Thymus (tissue), 11 donors: ENCODE data around the gene MTNR1B. TPM values are rescaled to one million over a fixed set of nuclear protein-coding genes. Genes with fewer than 3 reads are reported as not detected.

ENCODE experiments used
- DNase-seq, 9 donors: peaks; one replicate each; pipeline ENCODE4 v3.0.0-alpha.2; 2013; ENCODE audit warnings: low spot score in 9 of 9, low read depth in 6 of 9, missing footprints in 1 of 9
- H3K27ac ChIP-seq, 2 donors: one replicate each; pipeline ENCODE4 v1.5.1; 2013; ENCODE audit warnings: control low read depth in 1 of 2, low read depth in 1 of 2, low read length in 1 of 2, mild to moderate bottlenecking in 1 of 2, moderate library complexity in 1 of 2
- H3K27me3 ChIP-seq, 2 donors: one replicate each; pipeline ENCODE4 v1.5.1; 2013; ENCODE audit warnings: low read length in 1 of 2; ENCODE audit not compliant: control insufficient read depth in 2 of 2, insufficient read depth in 1 of 2
- H3K36me3 ChIP-seq, 2 donors: one replicate each; pipeline ENCODE4 v1.5.1; 2013; ENCODE audit warnings: low read length in 1 of 2, mild to moderate bottlenecking in 1 of 2, moderate library complexity in 1 of 2; ENCODE audit not compliant: control insufficient read depth in 2 of 2, insufficient read depth in 2 of 2
- H3K4me1 ChIP-seq, 2 donors: one replicate each; pipeline ENCODE4 v1.5.1; 2013; ENCODE audit warnings: low read length in 2 of 2; ENCODE audit not compliant: control insufficient read depth in 2 of 2, insufficient read depth in 2 of 2
- H3K4me3 ChIP-seq, 2 donors: one replicate each; pipeline ENCODE4 v1.5.1; 2013; ENCODE audit warnings: low read length in 2 of 2, control low read depth in 1 of 2, mild to moderate bottlenecking in 1 of 2
- H3K9me3 ChIP-seq, 2 donors: one replicate each; pipeline ENCODE4 v1.5.1; 2013; ENCODE audit warnings: low read length in 1 of 2, mild to moderate bottlenecking in 1 of 2; ENCODE audit not compliant: control insufficient read depth in 2 of 2, insufficient read depth in 1 of 2
- WGBS: extraction: QIAGEN DNeasy Blood & Tissue Kit; methylation state at CpG from one replicate; pipeline ENCODE4 v1.1.7; 2013; 5-methylcytosine and 5-hydroxymethylcytosine counted together
- polyA plus RNA-seq: library from polyadenylated mRNA; stranded (reverse); fragments of 200-250 nt; gene quantifications from one replicate; pipeline ENCODE4 v1.2.3, GENCODE V29; 2013
- total RNA-seq: library from RNA; stranded (reverse); fragments of 120-200 nt; gene quantifications from one replicate; pipeline ENCODE4 v1.2.4, GENCODE V29; 2013
- donor health status: healthy.

MTNR1B gene
- total and polyA plus RNA-seq, 2 donors, result 0.02 to 0.05 TPM

DNA sequence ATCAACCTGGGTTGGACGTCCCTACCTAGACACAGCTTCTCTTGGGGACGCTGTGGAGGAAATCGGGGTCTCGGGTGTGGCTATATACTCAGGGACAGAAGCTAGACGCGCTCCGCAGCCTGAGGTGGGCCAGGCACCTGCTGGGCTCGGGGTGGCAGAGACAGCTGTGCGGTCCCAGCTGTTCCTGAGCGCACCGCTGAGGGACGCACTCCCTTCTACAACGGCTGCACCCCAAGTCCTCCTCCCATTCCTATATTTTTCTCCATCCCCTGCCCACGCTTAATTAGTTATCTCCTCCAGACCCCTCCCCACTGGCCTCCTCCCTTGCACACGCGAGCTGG is 188 bp upstream of the MTNR1B start:
- 16% methylated on average over 16 of the region's 16 CpGs for WGBS
- H3K27me3 ChIP-seq, result peaks cover 13 to 23% of the 10 kb centered on the region in 2 donors
- H3K36me3 ChIP-seq, result no peaks in the 10 kb centered on the region
- no peak for DNase-seq
- no peak overlapping the region for H3K27ac ChIP-seq
- no peak overlapping the region for H3K4me3 ChIP-seq
- H3K9me3 ChIP-seq, result peaks cover 0 to 2% of the 10 kb centered on the region in 2 donors
- H3K4me1 ChIP-seq, result no peaks in the 10 kb centered on the region

DNA sequence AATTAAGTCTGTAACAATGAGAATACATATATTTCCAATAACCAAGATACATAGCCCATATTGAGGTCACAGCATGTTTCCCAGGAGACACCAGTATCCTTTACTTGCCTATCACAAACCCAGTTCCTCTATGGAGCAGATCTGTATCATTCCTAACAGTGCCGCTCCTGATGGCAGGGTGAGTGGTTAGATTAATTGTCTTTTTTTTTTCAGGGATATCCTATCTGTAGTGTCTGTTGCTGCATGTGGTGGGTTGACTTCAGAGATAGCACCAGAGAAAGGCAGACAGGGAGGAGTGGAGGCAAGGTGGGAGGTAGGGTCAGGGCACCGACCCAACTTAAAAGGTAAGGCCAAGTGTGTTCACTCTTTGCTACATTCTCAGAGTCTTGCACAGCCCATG is 2.8 kb downstream of the MTNR1B start:
- Histone ChIP-seq H3K4me3 (no peak overlapping the region), H3K27ac (no peak overlapping the region), H3K36me3 (no peaks in the 10 kb centered on the region), H3K9me3 (peaks cover 0 to 2% of the 10 kb centered on the region in 2 donors), H3K27me3 (peaks cover 13 to 23% of the 10 kb centered on the region in 2 donors), H3K4me1 (no peaks in the 10 kb centered on the region)
- no peak for DNase-seq
- 90% methylated on average over 2 of the region's 2 CpGs for WGBS

DNA sequence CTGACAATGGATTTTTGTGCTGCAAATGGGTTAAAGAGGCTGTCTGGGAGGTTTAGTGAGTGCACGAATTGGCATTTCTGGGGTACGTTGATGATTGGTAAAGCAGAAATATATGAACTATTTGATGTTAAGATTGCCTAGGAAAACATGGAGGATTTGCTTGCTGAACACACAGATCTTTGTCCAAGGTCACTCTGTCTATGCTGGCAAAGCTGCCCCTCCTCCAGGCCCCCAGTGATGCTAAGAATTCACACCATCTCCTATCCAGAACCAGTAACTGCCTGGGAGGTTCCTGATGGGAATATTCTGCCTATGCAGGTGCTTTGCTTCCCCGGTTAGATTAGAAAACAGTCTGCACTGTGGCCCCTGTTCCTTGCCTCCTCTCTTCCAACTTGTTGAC is 5.8 kb downstream of the MTNR1B start:
- Histone ChIP-seq H3K27ac (no peak overlapping the region), H3K27me3 (peaks cover under 1 to 6% of the 10 kb centered on the region in 2 donors), H3K4me3 (no peak overlapping the region), H3K36me3 (no peaks in the 10 kb centered on the region), H3K9me3 (no peaks in the 10 kb centered on the region), H3K4me1 (no peaks in the 10 kb centered on the region)
- no peak for DNase-seq
- WGBS, result 91% methylated on average over 3 of the region's 3 CpGs

DNA sequence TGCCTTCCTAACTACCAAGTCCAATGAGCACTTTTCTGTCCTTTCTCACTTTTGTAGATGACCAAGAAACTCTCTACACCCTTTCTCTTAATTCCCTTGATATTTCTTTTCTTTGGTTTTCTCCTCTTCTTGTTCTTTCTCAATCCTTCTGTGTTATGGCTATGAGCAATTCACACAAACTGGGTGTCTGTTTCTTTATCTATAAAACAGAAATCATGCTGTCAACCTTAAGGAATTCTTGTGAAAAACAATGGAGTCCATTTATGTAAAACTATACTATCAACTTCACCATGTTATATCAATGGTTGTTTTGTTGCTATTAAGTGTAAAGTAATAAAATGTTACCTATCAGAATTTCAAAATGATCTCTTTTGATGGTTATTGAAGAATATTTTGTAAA is 7.2 kb downstream of the MTNR1B start:
- no peaks in the 10 kb centered on the region for H3K36me3 ChIP-seq
- H3K4me3 ChIP-seq, result no peak overlapping the region
- no peaks in the 10 kb centered on the region for H3K9me3 ChIP-seq
- no peaks in the 10 kb centered on the region for H3K27me3 ChIP-seq
- no peak overlapping the region for H3K27ac ChIP-seq
- no peak for DNase-seq
- H3K4me1 ChIP-seq, result no peaks in the 10 kb centered on the region

DNA sequence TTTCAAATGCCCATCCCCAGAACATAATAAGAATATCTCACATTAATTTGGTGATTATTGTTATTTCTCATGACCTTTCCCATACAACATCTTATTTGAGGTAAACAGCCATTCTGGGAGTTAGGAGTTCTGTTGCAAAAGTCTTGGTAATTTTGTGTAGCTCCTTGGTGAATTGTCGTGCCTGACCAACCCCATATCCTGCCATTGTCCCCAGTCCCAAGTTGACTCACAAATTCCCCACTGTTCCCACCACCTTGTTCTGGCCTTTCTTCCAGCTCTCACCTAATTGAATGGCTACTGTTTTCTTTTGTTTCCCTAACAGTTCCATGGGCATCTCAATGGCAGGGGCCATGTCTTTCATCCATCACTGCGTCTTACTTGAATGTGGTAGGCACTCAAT is 8.0 kb downstream of the MTNR1B start:
- Histone ChIP-seq H3K4me3 (no peak overlapping the region), H3K4me1 (no peaks in the 10 kb centered on the region), H3K36me3 (no peaks in the 10 kb centered on the region), H3K27me3 (no peaks in the 10 kb centered on the region), H3K9me3 (no peaks in the 10 kb centered on the region), H3K27ac (no peak overlapping the region)
- WGBS, result 58% methylated on average over 2 of the region's 2 CpGs
- DNase-seq, result no peak

DNA sequence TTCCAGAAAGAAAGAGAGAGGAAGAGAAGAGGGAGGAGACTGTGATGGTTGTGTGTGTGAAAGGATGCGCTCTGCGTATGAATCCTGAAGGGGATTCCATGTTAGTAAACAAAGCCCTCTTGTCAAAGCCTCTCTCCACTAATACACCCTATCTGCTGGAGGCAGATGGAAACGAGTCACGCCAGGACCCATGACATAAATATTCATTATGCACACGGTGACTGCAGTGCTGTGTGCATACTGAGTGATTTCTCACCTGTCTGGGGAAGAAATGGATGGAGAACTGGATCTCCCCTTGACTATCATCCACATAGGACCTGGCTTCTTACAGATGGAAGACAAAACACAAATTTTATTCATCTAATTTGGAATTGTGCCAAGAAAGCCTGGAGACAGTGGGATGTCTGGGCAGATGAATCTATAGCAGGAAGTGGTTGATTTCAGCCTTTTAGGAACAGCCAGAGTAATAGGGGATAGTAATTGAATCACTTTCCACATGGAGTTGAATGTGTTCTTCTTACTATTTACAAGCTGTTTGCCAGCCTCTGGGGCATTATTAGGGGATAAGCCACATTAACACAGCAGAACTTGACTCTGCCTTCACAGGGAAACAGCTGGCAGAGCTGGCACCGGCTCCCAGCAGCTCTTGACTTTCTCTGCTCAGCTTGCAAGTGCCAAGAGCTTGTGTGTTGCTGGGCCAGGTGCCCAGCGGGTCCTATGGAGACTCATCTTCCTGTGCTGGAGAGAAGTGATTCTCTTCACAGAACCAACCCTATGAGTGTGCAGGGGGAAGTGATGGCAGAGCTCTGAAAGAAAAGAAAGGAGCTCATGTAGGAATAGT is 9.0 kb downstream of the MTNR1B start:
- DNase-seq, result no peak
- H3K36me3 ChIP-seq, result no peaks in the 10 kb centered on the region
- no peak overlapping the region for H3K4me3 ChIP-seq
- H3K27me3 ChIP-seq, result no peaks in the 10 kb centered on the region
- H3K9me3 ChIP-seq, result no peaks in the 10 kb centered on the region
- no peaks in the 10 kb centered on the region for H3K4me1 ChIP-seq
- H3K27ac ChIP-seq, result no peak overlapping the region
- WGBS, result 90% methylated on average over 7 of the region's 7 CpGs

DNA sequence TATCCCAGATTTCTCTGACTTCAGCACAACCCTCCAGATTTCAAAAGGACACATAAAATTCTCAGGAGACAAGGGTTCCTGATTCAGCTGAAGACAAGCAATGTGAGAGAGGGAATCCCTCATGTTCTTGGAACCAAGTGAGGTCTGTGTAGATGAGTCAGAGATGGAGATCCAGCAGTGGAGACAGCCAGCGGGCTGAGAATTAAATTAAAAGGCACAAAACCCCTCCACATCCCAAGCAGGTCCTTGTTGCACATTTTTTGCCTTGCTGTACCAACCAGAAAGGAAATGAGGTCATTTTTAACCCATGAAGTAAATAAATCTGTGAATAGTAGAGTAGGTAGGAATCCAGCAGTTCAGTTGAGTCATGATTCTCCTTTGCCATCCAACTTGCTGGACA is 9.7 kb downstream of the MTNR1B start:
- 86% methylated on average over 1 of the region's 1 CpG for WGBS
- Histone ChIP-seq H3K9me3 (no peaks in the 10 kb centered on the region), H3K27me3 (no peaks in the 10 kb centered on the region), H3K27ac (no peak overlapping the region), H3K4me1 (no peaks in the 10 kb centered on the region), H3K4me3 (no peak overlapping the region), H3K36me3 (no peaks in the 10 kb centered on the region)
- no peak for DNase-seq

DNA sequence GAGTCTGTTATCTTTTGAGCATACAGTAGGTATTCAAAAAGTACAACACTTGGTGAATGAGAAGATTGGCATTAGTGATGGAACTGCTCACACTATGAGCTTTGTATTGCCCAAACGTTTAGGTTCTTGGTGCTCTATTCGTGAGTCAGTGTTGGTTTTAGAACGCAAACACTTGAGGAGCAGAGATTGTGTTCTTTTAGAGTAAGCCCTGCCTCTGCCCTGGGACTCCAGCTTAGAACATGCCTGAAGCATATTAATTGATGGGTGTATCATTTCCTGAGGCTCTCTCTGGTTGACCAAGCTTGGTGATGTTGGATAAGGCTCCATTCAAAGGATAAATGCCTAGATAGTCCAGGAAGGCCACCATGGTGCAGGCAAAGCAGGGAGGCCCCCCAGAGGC is 10.9 kb downstream of the MTNR1B start:
- Histone ChIP-seq H3K27ac (no peak overlapping the region), H3K9me3 (no peaks in the 10 kb centered on the region), H3K36me3 (no peaks in the 10 kb centered on the region), H3K4me1 (no peaks in the 10 kb centered on the region), H3K4me3 (no peak overlapping the region), H3K27me3 (no peaks in the 10 kb centered on the region)
- WGBS, result 94% methylated on average over 3 of the region's 3 CpGs
- no peak for DNase-seq

DNA sequence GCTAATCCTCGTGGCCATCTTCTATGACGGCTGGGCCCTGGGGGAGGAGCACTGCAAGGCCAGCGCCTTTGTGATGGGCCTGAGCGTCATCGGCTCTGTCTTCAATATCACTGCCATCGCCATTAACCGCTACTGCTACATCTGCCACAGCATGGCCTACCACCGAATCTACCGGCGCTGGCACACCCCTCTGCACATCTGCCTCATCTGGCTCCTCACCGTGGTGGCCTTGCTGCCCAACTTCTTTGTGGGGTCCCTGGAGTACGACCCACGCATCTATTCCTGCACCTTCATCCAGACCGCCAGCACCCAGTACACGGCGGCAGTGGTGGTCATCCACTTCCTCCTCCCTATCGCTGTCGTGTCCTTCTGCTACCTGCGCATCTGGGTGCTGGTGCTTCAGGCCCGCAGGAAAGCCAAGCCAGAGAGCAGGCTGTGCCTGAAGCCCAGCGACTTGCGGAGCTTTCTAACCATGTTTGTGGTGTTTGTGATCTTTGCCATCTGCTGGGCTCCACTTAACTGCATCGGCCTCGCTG is 12.1 kb downstream of the MTNR1B start:
- no peaks in the 10 kb centered on the region for H3K36me3 ChIP-seq
- no peaks in the 10 kb centered on the region for H3K9me3 ChIP-seq
- no peaks in the 10 kb centered on the region for H3K27me3 ChIP-seq
- H3K4me3 ChIP-seq, result no peak overlapping the region
- H3K27ac ChIP-seq, result no peak overlapping the region
- H3K4me1 ChIP-seq, result no peaks in the 10 kb centered on the region
- 97% methylated on average over 24 of the region's 24 CpGs for WGBS
- no peak for DNase-seq
